GM19193 (cell line): ENCODE results near the gene FHOD1.

Experiments
- POLR2A ChIP-seq: IDR thresholded peaks from 4 replicates; pipeline ENCODE4 v1.6.1; 2011; ENCODE audit not compliant: insufficient read depth, insufficient read length; ENCODE audit errors: extremely low read depth

The FHOD1 gene

DNA sequence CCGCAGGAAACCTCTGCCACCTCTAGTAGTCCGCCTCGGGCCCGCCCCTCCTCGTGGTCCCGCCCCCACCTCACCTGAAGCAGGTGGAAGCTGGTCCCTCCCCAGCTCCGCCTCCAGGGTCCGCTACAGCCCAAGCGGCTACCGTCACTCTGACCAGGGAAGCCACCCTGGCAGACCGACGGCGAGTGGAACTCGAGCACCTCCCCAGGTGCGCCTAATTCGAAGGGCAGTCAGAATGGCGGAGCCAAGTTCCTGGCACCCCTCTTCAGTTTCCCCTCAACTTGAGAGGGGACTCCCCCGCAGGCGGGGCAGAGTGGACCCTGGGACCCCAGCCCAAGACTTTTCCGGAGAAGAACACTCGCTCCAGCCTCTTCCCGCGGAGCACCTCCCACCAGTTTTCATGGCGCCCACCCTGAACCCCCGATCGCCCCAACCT lies 507 bp downstream of the FHOD1 start:
- TF ChIP-seq POLR2A: no peak

DNA sequence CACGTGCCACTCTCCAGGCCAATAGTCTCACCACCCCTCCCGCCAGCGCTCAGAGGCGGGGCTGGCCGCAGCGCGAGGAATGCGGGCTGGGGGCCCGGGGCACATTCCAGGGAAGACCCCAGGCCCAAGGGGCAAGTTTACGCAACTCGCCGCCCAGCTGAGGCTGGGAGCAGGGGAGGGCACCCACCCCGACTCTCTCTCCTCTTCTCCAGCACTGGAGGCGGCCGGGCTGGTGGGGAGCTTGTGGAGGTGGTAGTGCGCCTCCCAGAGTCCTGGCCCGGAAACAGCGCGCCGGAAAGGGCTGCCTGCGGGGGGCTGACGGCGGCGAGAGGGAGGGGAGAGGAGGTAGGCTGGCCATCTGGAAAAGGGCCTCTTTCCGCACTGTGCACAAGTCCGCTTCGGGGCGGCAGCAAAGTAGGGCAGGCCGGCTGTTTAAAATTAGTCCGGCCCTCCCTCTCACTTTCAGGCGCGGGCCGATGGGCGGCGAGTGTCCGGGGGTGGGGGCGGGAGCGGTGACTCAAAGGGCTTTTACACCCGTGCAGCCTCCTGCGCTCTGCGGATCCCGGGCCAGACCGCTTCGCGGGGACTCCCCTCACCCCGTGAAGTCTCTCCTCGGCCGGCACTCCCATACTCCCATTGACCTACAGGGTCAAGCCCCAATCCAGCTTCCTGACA lies 1.1 kb downstream of the FHOD1 start:
- peak; percentile 58 for TF ChIP-seq POLR2A

DNA sequence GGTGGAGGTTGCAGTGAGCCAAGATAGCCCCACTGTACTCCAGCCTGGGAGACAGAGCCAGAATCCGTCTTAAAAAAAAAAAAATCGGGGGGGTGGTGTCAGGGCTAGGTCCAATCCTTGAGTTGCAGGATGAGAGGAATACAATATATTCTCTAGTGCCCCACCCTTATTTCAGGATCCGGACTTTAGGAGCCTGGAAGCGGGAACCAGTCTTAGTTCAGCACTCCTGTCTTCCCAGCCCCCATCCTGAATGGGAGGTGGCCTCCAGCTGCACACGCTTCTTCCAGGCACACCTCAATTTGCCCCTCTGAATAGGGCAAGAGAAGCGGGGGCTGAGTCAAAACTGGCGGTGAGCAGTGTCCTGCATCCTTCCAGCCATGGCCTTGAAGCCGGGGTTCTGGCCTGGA lies 1.6 kb downstream of the FHOD1 start:
- TF ChIP-seq POLR2A: no peak

DNA sequence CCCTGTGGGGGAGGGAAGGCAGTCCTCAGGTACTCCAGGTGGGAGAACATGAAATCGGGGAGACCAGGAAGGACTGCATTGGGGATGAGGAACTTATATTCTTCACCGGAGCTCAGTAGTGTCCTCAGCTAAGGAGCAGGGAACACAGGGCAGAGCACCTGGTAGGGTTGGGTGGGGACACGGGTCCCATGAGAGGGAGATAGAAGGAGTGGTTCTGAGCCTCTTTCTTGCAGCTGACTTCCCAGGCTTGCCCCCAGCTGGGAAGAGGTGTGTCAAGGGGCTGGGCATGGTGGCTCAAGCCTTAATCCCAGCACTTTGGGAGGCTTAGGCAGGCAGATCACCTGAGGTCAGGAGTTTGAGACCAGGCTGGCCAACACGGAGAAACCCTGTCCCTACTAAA lies 2.1 kb downstream of the FHOD1 start:
- no peak for TF ChIP-seq POLR2A

DNA sequence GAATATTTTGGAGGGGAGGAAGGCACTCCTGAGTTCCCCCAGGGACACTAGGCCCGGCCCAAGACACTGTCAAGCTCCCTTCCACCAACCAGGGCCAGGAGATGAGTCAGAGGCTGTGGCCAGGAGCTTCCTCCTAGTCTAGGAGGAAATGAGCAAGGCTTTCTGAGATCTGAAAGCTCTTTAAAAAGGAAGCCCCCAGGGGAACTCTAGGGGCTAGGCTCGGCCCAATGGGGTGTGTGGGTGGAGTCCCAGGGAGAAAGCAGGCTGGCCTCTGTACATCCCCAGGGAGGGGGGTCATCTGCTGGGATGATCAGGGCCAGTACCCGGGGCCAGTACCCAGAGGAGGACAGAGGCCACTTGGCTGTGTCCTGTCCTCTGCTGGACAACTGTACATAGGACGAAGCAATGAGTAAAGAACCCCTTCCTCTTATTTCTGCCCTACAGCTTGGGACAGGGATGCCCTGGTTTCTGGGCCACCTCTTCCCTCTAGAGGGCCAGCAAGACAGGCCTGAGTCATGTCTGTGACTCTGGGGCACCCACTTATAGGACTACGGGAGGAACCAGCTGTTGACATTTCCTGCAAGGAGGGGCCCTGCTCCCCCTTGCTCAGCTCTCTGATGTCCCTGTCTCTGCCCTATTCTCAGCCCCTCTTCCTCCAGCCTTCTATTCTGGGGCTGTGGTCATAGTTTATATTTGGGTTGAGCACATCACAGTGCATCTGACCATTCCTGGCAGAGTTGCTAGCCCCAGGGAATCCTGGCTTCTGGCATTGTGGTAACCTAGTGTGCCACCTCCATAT lies 2.7 kb downstream of the FHOD1 start:
- peak; percentile 60 for TF ChIP-seq POLR2A

DNA sequence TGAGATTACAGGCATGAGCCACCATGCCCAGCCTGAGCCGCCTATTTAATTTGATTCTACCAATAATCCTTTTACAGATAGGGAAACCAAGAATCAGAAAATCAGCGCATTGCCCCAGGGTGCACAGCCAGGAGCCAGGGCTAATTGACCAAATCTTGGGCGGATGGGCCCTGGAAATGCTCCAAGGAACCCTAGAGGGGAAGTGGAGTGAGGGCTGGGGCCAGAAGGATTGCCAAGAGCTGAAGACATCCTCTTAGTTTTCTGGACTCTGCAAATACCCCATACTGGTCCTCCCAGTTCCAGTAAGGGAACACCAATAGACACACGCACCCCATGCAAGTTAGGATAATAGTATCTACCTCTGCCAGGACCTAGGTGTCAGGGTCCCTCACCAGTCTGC lies 3.8 kb downstream of the FHOD1 start:
- TF ChIP-seq POLR2A: no peak

DNA sequence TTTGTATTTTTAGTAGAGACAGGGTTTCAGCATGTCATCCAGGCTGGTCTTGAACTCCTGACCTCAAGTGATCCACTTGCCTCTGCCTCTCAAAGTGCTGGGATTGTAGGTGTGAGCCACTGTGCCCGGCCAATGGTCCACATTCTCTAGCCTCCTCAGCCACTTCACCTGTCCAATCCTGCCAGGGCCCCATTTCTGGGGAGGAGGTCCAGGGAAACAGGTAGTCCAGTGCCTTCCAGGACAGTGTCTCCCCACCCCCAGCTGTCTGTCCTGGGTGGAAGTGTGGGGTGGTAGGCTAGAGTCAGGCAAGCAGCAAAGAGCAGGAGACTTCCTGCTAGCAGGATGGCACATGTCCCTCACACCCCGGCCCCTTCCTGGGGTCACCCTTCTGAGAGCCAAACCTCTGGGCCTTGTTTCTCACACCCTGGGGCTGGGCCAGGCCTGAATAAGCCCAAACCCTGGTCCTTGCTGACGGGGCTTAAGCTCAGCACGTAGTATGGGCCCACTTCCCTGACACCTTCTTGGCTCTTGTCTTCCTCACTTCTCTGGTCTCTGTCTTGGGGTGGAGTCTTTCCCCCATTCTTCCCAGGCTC lies 5.0 kb downstream of the FHOD1 start:
- TF ChIP-seq POLR2A: no peak

DNA sequence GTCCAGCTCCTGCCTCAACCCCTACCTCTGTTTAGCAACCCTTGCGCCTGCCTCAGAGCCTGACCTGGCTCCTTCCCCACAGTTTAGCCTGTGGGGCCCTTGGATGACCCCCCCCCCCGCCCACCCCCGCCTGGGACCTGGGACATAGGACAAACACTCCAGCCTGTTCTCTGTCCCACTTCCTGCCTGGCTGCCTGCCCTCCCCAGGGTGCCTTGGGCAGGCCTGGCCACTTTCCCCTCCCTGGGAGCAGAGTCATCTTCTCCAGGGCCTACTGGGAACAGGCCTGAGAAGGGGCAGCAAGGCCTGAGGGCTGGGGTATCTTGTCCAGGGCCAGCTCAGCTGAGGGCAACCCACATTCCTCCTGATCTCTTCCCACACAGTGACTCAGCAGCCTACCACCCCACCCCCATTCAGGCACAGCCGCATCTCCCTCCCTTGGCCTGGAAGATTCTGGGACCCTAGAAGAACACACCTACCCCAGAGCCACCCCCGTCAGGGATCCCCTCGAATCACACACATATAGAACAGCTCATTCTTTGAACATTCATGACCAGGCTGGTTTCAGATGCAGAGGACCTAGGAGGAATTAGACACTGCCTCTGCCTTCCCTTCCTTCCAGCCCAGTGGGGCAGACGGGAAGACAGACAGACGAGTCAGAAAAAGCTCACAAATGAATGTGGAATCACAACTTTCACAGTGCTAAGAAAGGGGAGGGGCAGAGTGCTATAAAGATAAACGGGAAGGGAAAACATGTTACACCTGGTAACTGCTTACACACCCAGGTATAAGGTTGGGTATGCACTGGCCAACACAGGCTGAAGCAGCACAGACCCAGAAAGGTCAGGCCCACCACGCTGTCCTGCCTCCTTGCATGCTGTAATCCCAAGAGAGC lies 6.0 kb downstream of the FHOD1 start:
- TF ChIP-seq POLR2A: no peak

DNA sequence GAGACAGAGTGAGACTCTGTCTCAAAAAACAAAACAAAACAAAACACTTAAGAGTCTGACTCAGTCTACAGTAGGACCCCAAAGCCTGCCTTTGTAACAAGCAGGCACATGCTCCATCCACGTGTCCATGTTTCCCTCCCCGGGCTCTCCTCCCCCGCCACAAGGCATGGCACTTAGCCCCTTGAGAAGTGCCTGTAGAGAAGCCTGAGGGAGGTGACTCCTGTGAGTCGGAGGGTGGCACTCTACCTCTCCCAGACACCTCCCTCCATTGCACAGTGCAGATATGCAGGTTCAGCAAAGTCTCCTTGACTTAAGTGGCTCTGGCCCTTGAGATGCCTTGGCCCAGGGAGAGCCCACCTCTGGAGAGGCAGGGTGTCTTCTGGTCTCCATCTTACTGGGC lies 6.8 kb downstream of the FHOD1 start:
- no peak for TF ChIP-seq POLR2A

DNA sequence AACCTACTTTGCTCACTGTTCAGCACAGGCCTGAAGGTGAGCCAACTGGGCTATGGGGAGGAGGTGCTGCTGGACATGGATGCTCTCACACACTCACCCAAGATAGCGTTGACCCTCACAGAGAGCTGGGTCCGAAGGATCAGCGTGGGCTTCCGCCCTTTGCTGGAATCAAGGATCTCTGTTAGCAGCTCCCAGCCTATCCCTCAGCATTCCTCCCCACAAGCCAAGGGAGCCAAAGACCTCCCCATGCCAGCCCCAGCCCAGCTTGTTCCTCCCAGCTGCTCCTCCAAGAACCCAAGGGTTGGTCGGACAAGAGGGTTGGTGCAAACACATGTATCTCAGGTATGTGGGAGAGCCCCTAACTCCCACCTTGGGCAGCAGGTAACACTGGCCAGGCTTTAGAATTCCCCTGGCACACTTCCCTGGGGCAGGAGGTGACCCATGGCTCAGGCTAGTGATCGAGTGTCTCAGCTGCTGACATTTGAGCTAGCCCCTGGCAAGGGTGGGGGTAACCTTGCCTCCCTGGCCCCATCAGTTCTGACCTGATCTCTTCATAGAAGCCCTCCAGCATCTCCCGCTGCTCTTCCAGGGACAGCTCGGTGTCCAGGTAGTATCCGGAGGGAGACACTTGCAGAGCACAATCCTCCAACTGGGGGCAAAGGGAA lies 8.3 kb downstream of the FHOD1 start:
- no peak for TF ChIP-seq POLR2A

DNA sequence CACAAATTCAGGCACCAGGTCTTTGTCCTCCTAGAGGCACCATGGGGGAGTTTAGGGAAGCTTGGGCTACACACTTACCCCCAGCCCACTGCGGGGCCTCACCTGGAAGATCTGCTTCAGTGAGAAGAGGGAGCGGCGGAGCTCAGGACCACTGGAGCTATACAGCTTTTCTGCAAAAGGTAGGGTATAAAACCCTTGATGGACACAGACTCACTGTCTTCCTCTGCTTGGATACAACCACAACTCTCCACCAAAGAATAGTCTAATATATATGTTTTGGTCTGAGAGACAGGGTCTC lies 9.1 kb downstream of the FHOD1 start:
- TF ChIP-seq POLR2A: no peak

DNA sequence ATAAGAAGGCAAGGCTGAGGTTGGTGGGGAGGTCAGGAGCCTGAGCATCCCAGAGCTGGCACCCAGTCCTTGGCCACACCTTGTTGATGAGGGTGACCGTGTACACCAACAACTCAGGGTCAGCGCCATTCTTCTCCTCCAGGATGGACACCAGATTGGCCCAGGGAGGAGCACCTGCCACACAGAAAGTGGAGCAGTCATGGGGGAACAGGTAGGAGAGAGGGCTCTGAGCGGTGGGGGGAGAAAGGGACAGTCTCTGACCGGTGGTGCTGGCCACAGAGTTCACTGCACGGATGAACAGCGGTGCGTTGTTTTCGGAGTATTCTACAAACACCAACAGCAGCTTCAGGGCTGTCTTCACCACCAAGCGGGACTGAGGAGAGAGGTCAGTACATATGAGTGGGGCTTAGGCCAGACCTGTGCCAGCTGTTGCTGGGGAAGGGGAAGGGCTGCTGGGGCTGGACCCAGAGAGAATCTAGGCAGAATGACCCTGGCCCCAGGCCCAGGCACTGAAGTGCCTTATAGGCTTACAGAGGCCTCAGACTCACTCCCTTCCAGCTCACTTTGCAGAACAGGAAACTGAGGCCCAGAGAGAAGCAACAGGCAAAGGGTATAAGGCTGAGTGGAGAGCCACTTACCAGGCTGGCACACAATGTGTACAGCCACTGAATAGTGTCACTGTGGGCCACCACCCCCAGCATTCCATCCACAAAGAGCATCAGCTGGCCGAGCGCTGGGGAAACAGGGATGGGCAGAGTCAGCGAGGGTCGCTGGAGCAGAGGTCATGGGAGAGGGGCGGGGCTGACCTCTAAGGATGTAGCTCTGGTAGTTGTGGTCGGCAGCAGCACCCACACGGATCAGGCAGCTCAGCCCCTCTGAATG lies 9.6 kb downstream of the FHOD1 start:
- TF ChIP-seq POLR2A: no peak

DNA sequence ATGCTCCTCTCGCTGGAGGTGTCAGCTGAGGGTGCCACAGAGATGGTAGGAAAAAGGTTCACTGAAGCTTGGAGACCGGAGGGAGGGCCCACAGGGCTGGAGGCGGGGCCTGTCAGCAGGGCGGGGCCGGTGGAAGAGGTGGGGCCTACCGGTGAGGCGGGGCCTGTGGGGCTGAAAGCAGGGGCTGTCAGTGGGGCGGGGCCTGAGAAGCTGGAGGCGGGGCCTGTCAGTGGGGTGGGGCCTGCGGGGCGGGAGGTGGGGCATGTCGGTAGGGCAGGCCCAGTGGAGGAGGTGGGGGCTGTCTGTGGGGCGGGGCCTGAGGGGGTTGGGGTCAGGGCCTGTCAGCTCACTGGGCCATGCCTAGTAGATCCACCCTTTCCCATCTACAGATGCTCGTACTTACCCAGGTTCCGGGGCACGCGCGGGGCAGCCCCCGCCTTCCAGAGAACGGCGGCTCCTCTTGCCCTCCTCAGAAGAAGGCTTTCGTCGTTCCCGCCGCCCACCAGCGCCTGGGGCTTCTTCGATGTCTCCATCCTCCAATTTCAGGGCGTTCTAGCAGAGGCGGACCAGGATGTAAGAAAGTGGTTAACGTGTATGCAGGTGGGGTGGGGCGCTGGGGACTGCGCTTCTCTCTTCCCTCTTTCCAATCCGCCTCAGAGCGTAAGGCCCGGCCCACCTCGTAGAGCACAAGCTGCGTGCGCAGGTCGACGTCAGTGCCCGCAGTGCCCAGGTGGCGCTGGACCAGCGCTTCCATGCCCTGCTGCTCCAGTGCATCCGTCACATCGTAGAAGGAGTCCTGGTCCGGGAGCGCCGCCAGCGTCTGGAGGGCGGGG lies 10.5 kb downstream of the FHOD1 start:
- no peak for TF ChIP-seq POLR2A
